Caco-2 (cell line): Measurements from ENCODE around the gene COL6A3. TPM values are rescaled to one million over a fixed set of nuclear protein-coding genes. Genes with fewer than 3 reads are reported as not detected.

Experiments
- BruUV-seq: library from RNA; stranded (reverse); fragments of 400-500 nt; replicated peaks from 2 replicates; lab custom pipeline; 2021; lab: Mats Ljungman, UMichigan
- CTCF ChIA-PET: fragments of 300-600 bp; sonication (Branson Sonifier 250); formaldehyde crosslinking; loops from one replicate; lab custom pipeline; 2022; ENCODE audit warnings: antibody characterized with exemption; lab: Charles Lee
- POLR2A ChIA-PET: fragments of 300-600 bp; sonication (Branson Sonifier 250); formaldehyde crosslinking; loops from one replicate; lab custom pipeline; 2022; ENCODE audit warnings: antibody characterized with exemption; lab: Charles Lee
- DNase-seq, 2 experiments: peaks; one replicate each; pipeline versions ENCODE4 v3.0.0 to v3.0.0-alpha.2; 2020 to 2022
- H3K27me3 ChIP-seq: replicated peaks from 2 replicates; pipeline ENCODE4 v1.6.0; 2011; ENCODE audit warnings: low read length; ENCODE audit not compliant: control insufficient read depth, insufficient read depth
- H3K36me3 ChIP-seq: 2 replicates; pipeline ENCODE4 v1.5.1; 2011; ENCODE audit warnings: low read length; ENCODE audit not compliant: control insufficient read depth, insufficient read depth
- H3K4me1 ChIP-seq: fragments of 250-450 bp; sonication (Bioruptor Pico); 2 replicates; pipeline ENCODE4 v1.5.1; 2020; ENCODE audit warnings: mild to moderate bottlenecking
- H3K4me3 ChIP-seq: 2 replicates; pipeline ENCODE4 v1.5.1; 2011; ENCODE audit warnings: low read depth, mild to moderate bottlenecking, control low read depth, low read length
- H3K9me3 ChIP-seq: fragments of 250-450 bp; sonication (Bioruptor Pico); 2 replicates; pipeline ENCODE4 v1.5.1; 2020; ENCODE audit warnings: mild to moderate bottlenecking, moderate library complexity
- H3K27ac Mint-ChIP-seq: one replicate; pipeline ENCODE4 v1.8.0; 2022; ENCODE audit warnings: mixed read lengths; ENCODE audit not compliant: unreplicated experiment
- H3K27me3 Mint-ChIP-seq: one replicate; pipeline ENCODE4 v1.8.0; 2022; ENCODE audit warnings: mixed read lengths; ENCODE audit not compliant: insufficient read depth, unreplicated experiment
- H3K36me3 Mint-ChIP-seq: one replicate; pipeline ENCODE4 v1.8.0; 2022; ENCODE audit warnings: mild to moderate bottlenecking, mixed read lengths; ENCODE audit not compliant: insufficient read depth, unreplicated experiment
- H3K4me1 Mint-ChIP-seq: one replicate; pipeline ENCODE4 v1.8.0; 2022; ENCODE audit warnings: low read depth, mixed read lengths; ENCODE audit not compliant: unreplicated experiment
- H3K4me3 Mint-ChIP-seq: one replicate; pipeline ENCODE4 v1.8.0; 2022; ENCODE audit warnings: mild to moderate bottlenecking, moderate library complexity, mixed read lengths; ENCODE audit not compliant: unreplicated experiment
- H3K9me3 Mint-ChIP-seq: one replicate; pipeline ENCODE4 v1.8.0; 2022; ENCODE audit warnings: mixed read lengths; ENCODE audit not compliant: unreplicated experiment
- CTCF ChIP-seq, 2 experiments: fragments of 200-600 bp in 1 of 2; IDR thresholded peaks; 1 replicate in 1 of 2; 2 replicates in 1 of 2; pipeline versions ENCODE4 v1.5.1 to v1.8.0; 2011 to 2022; ENCODE audit warnings: antibody characterized with exemption in 1 of 2, control low read depth in 1 of 2, inconsistent platforms in 1 of 2, low read depth in 1 of 2, low read length in 1 of 2, mild to moderate bottlenecking in 1 of 2, moderate library complexity in 1 of 2; ENCODE audit not compliant: insufficient read depth in 1 of 2, severe bottlenecking in 1 of 2, unreplicated experiment in 1 of 2
- intact Hi-C: fragments of 100-400 bp; cut with micrococcal nuclease; formaldehyde crosslinking; loops from one replicate; pipeline ENCODE4 v1.10.0; 2022; ENCODE audit not compliant: unreplicated experiment
- total RNA-seq: library from RNA; stranded (reverse); gene quantifications from 2 replicates; pipeline ENCODE4 v1.2.3, GENCODE V29; 2022

COL6A3 gene
- total RNA-seq, 1 experiment from 2014 or later: 0.73 TPM

GRCh38 chr2:237298151-237299118 lies 115.5 kb downstream of the COL6A3 start:
- H3K4me1 Mint-ChIP-seq: no peaks in the 10 kb centered on the region

GRCh38 chr2:237297421-237298150 lies 116.4 kb downstream of the COL6A3 start:
- ChIA-PET CTCF (no interaction called here), POLR2A (no interaction called here)
- BruUV-seq: no TSS peak
- Histone ChIP-seq H3K36me3 (no peaks in the 10 kb centered on the region), H3K4me3 (no peak overlapping the region), H3K9me3 (no peaks in the 10 kb centered on the region), H3K4me1 (peaks cover 6% of the 10 kb centered on the region; the same call in 1 of the 2 replicates), H3K27me3 (no peaks in the 10 kb centered on the region)
- no peaks in the 10 kb centered on the region for H3K4me1 Mint-ChIP-seq
- no peak for TF ChIP-seq CTCF (IDR thresholded peaks at IDR 0.05; ENCODE audit: insufficient read depth in 1 of 2, low read depth in 1 of 2, low read length in 1 of 2, severe bottlenecking in 1 of 2, unreplicated experiment in 1 of 2)
- H3K36me3 Mint-ChIP-seq: no peaks in the 10 kb centered on the region
- peaks cover 2% of the 10 kb centered on the region for H3K9me3 Mint-ChIP-seq
- DNase-seq: no peak
- H3K4me3 Mint-ChIP-seq: no peak overlapping the region
- intact Hi-C loops: no loop called here
- no peak overlapping the region for H3K27ac Mint-ChIP-seq
- peaks cover 2% of the 10 kb centered on the region for H3K27me3 Mint-ChIP-seq

More at GRCh38 chr2:237298151-237299118, 115.5 kb downstream of the COL6A3 start:
- BruUV-seq: no TSS peak
- H3K27me3 ChIP-seq: no peaks in the 10 kb centered on the region
- peak; percentile 8 to 60 for DNase-seq
- H3K4me1 ChIP-seq: peaks cover 6% of the 10 kb centered on the region; the same call in 1 of the 2 replicates
- Mint-ChIP-seq H3K27ac (no peak overlapping the region), H3K27me3 (peaks cover 2% of the 10 kb centered on the region), H3K4me3 (no peak overlapping the region), H3K36me3 (no peaks in the 10 kb centered on the region), H3K9me3 (peaks cover 5% of the 10 kb centered on the region)
- no peak overlapping the region for H3K4me3 ChIP-seq
- CTCF ChIA-PET: no interaction called here
- POLR2A ChIA-PET: no interaction called here
- H3K9me3 ChIP-seq: no peaks in the 10 kb centered on the region
- TF ChIP-seq CTCF (IDR thresholded peaks at IDR 0.05; ENCODE audit: insufficient read depth in 1 of 2, low read depth in 1 of 2, low read length in 1 of 2, severe bottlenecking in 1 of 2, unreplicated experiment in 1 of 2): no peak
- no peaks in the 10 kb centered on the region for H3K36me3 ChIP-seq
- intact Hi-C loops: no loop called here

GRCh38 chr2:237296756-237297155 lies 117.2 kb downstream of the COL6A3 start:
- TF ChIP-seq CTCF (IDR thresholded peaks at IDR 0.05; ENCODE audit: insufficient read depth in 1 of 2, low read depth in 1 of 2, low read length in 1 of 2, severe bottlenecking in 1 of 2, unreplicated experiment in 1 of 2): no peak
- Mint-ChIP-seq H3K4me3 (no peak overlapping the region), H3K27ac (no peak overlapping the region), H3K4me1 (no peaks in the 10 kb centered on the region), H3K9me3 (no peaks in the 10 kb centered on the region), H3K36me3 (no peaks in the 10 kb centered on the region), H3K27me3 (peaks cover 2% of the 10 kb centered on the region)
- Histone ChIP-seq H3K9me3 (no peaks in the 10 kb centered on the region), H3K4me1 (peaks cover 6% of the 10 kb centered on the region; the same call in 1 of the 2 replicates), H3K36me3 (no peaks in the 10 kb centered on the region), H3K27me3 (no peaks in the 10 kb centered on the region), H3K4me3 (no peak overlapping the region)
- no TSS peak for BruUV-seq
- DNase-seq: no peak
- CTCF ChIA-PET: no interaction called here
- intact Hi-C loops: no loop called here
- POLR2A ChIA-PET: no interaction called here
